Upper lobe of left lung (tissue), 4 donors: ENCODE data around the gene TAP1.
A peak's percentile ranks its signal among the peaks of the same experiment; 100 is the strongest.

ENCODE experiments used
- CTCF ChIP-seq, 6 experiments: fragments of 450-650 bp in 4 of 6; fragments of 200-600 bp in 2 of 6; sonication (generic) in 2 of 6; IDR thresholded peaks; one replicate each; pipeline ENCODE4 v1.5.1; 2016 to 2019; ENCODE audit warnings: antibody characterized with exemption in 6 of 6
- POLR2A ChIP-seq, 4 donors: fragments of 450-650 bp; IDR thresholded peaks; one replicate each; pipeline ENCODE4 v1.5.1; 2016 to 2017; ENCODE audit warnings: antibody characterized with exemption in 4 of 4, mild to moderate bottlenecking in 2 of 4
- POLR2AphosphoS5 ChIP-seq, 2 donors: sonication (generic); formaldehyde crosslinking; IDR thresholded peaks; one replicate each; pipeline ENCODE4 v1.5.1; 2017; ENCODE audit warnings: antibody characterized with exemption in 2 of 2

- TF ChIP-seq CTCF (IDR thresholded peaks at IDR 0.05): peak in 1 of 6 experiments; percentile 27
- peak in 1 of 2 donors; percentile 68 for TF ChIP-seq POLR2AphosphoS5 (IDR thresholded peaks at IDR 0.05)
- TF ChIP-seq POLR2A (IDR thresholded peaks at IDR 0.05): peak in 1 of 4 donors; percentile 73
Observed at GRCh38 chr6:32844839-32845383, 8.6 kb downstream of the TAP1 start.
